IMR-90 (cell line): ENCODE results near the gene GREB1L. TPM values are rescaled to one million over a fixed set of nuclear protein-coding genes. Genes with fewer than 3 reads are reported as not detected.

ENCODE experiments used
- ATAC-seq: fragments of 200-7000 bp; cut with Tn5 transposase; 2 replicates; pipeline ENCODE4 v1.9.1; 2020; ENCODE audit warnings: low read depth, mild to moderate bottlenecking, moderate library complexity
- BruUV-seq: library from RNA; stranded (reverse); fragments of 400-500 nt; replicated peaks from 2 replicates; lab custom pipeline; 2021; lab: Mats Ljungman, UMichigan
- CTCF ChIA-PET: fragments of 300-600 bp; formaldehyde crosslinking; extraction: SDS; loops from one replicate; lab custom pipeline; 2021; ENCODE audit warnings: antibody characterized with exemption; lab: Yijun Ruan, JAX
- POLR2A ChIA-PET: fragments of 300-600 bp; sonication (Branson Sonifier 250); formaldehyde crosslinking; loops from one replicate; lab custom pipeline; 2022; ENCODE audit warnings: antibody characterized with exemption; ENCODE audit not compliant: unreplicated experiment; lab: Charles Lee
- DNase-seq: peaks from one replicate; pipeline ENCODE4 v3.0.0; 2013
- H2AFZ ChIP-seq: replicated peaks from 2 replicates; pipeline ENCODE3; 2013; ENCODE audit warnings: low read length, mild to moderate bottlenecking; ENCODE audit not compliant: poor library complexity
- H2AK5ac ChIP-seq: 2 replicates; pipeline ENCODE4 v1.6.1; 2013; ENCODE audit warnings: low read depth, low read length, inconsistent platforms
- H2AK9ac ChIP-seq: replicated peaks from 2 replicates; pipeline ENCODE3; 2013; ENCODE audit warnings: mild to moderate bottlenecking, low read depth, low read length, moderate library complexity; ENCODE audit not compliant: poor library complexity
- H2BK120ac ChIP-seq: 2 replicates; pipeline ENCODE4 v1.6.1; 2013; ENCODE audit warnings: low read depth, low read length, inconsistent platforms
- H2BK15ac ChIP-seq: 3 replicates; pipeline ENCODE4 v1.6.1; 2013; ENCODE audit warnings: low read depth, low read length, inconsistent platforms
- H2BK20ac ChIP-seq: 2 replicates; pipeline ENCODE4 v1.6.1; 2013; ENCODE audit warnings: low read depth, mild to moderate bottlenecking, inconsistent platforms, low read length, moderate library complexity
- H2BK5ac ChIP-seq: 2 replicates; pipeline ENCODE4 v1.6.1; 2013; ENCODE audit warnings: mild to moderate bottlenecking, low read depth, low read length, inconsistent platforms; ENCODE audit not compliant: poor library complexity, severe bottlenecking
- H3K14ac ChIP-seq: replicated peaks from 2 replicates; pipeline ENCODE4 v1.6.1; 2013; ENCODE audit warnings: low read depth, low read length, inconsistent platforms
- H3K18ac ChIP-seq: 2 replicates; pipeline ENCODE4 v1.6.1; 2013; ENCODE audit warnings: low read depth, low read length, control low read depth
- H3K23ac ChIP-seq: 2 replicates; pipeline ENCODE4 v1.6.1; 2013; ENCODE audit warnings: low read depth, low read length, inconsistent platforms
- H3K27ac ChIP-seq: 2 replicates; pipeline ENCODE4 v1.5.1; 2013; ENCODE audit warnings: mild to moderate bottlenecking, control low read depth, low read length; ENCODE audit not compliant: insufficient read depth
- H3K27me3 ChIP-seq: 2 replicates; pipeline ENCODE4 v1.6.1; 2013; ENCODE audit warnings: low read length; ENCODE audit not compliant: control insufficient read depth, insufficient read depth
- H3K36me3 ChIP-seq: 2 replicates; pipeline ENCODE4 v1.6.1; 2013; ENCODE audit warnings: low read length, mixed read lengths; ENCODE audit not compliant: control insufficient read depth, insufficient read depth
- H3K4ac ChIP-seq: 2 replicates; pipeline ENCODE4 v1.6.1; 2013; ENCODE audit warnings: low read depth, low read length, inconsistent platforms
- H3K4me1 ChIP-seq: 2 replicates; pipeline ENCODE4 v1.6.1; 2013; ENCODE audit warnings: low read length, mixed read lengths; ENCODE audit not compliant: control insufficient read depth, insufficient read depth
- H3K4me2 ChIP-seq: 2 replicates; pipeline ENCODE4 v1.6.1; 2013; ENCODE audit warnings: low read depth, mild to moderate bottlenecking, control low read depth, low read length, moderate library complexity
- H3K4me3 ChIP-seq: 2 replicates; pipeline ENCODE4 v1.5.1; 2013; ENCODE audit warnings: low read depth, mild to moderate bottlenecking, control low read depth, low read length, moderate library complexity; ENCODE audit not compliant: insufficient read depth
- H3K56ac ChIP-seq: 2 replicates; pipeline ENCODE4 v1.6.1; 2013; ENCODE audit warnings: low read length, inconsistent platforms; ENCODE audit not compliant: insufficient read depth; ENCODE audit errors: extremely low read depth
- H3K79me1 ChIP-seq, 2 experiments: 2 replicates each; pipeline ENCODE4 v1.6.1; 2013; ENCODE audit warnings: low read length in 2 of 2, inconsistent platforms in 1 of 2, low read depth in 1 of 2
- H3K9ac ChIP-seq: 2 replicates; pipeline ENCODE4 v1.6.1; 2013; ENCODE audit warnings: low read depth, low read length, control low read depth
- H3K9me1 ChIP-seq: 2 replicates; pipeline ENCODE4 v1.6.1; 2013; ENCODE audit warnings: low read length, inconsistent platforms; ENCODE audit not compliant: insufficient read depth
- H3K9me3 ChIP-seq: 2 replicates; pipeline ENCODE4 v1.6.1; 2013; ENCODE audit warnings: low read length; ENCODE audit not compliant: control insufficient read depth, insufficient read depth
- H4K20me1 ChIP-seq: 2 replicates; pipeline ENCODE4 v1.6.1; 2013; ENCODE audit warnings: low read length, inconsistent platforms; ENCODE audit not compliant: insufficient read depth
- H4K5ac ChIP-seq: 2 replicates; pipeline ENCODE4 v1.6.1; 2013; ENCODE audit warnings: mild to moderate bottlenecking, low read depth, low read length, control low read depth
- H4K8ac ChIP-seq, 2 experiments: 2 replicates each; pipeline ENCODE4 v1.6.1; 2013; ENCODE audit warnings: low read depth in 2 of 2, low read length in 2 of 2, control low read depth in 1 of 2, inconsistent platforms in 1 of 2
- H4K91ac ChIP-seq: 2 replicates; pipeline ENCODE4 v1.6.1; 2013; ENCODE audit warnings: low read depth, low read length, inconsistent platforms; ENCODE audit not compliant: insufficient read depth
- BHLHE40 ChIP-seq: fragments of 150-350 bp; IDR thresholded peaks from 2 replicates; pipeline ENCODE4 v1.6.1; 2016; ENCODE audit warnings: mild to moderate bottlenecking, low read depth, low read length
- CEBPB ChIP-seq: IDR thresholded peaks from 2 replicates; pipeline ENCODE4 v1.6.1; 2012; ENCODE audit warnings: low read depth, low read length, improper control_type of control experiment
- CTCF ChIP-seq: conservative IDR thresholded peaks from 2 replicates; pipeline ENCODE4 v1.5.1; 2012; ENCODE audit warnings: mild to moderate bottlenecking, low read depth, low read length, improper control_type of control experiment
- ELK1 ChIP-seq: fragments of 150-350 bp; IDR thresholded peaks from 2 replicates; pipeline ENCODE4 v1.6.1; 2016; ENCODE audit warnings: low read depth, mild to moderate bottlenecking, low read length, moderate library complexity, borderline replicate concordance
- FOS ChIP-seq: fragments of 150-350 bp; IDR thresholded peaks from 2 replicates; pipeline ENCODE4 v1.6.1; 2016; ENCODE audit warnings: low read depth, low read length
- MXI1 ChIP-seq: IDR thresholded peaks from 2 replicates; pipeline ENCODE4 v1.6.1; 2012; ENCODE audit warnings: low read depth, mild to moderate bottlenecking, low read length, moderate library complexity, borderline replicate concordance
- NFE2L2 ChIP-seq: fragments of 150-350 bp; IDR thresholded peaks from 2 replicates; pipeline ENCODE4 v1.6.1; 2016; ENCODE audit warnings: low read depth, mild to moderate bottlenecking, low read length
- POLR2A ChIP-seq: IDR thresholded peaks from 2 replicates; pipeline ENCODE4 v1.6.1; 2012; ENCODE audit warnings: mild to moderate bottlenecking, low read depth, low read length
- RCOR1 ChIP-seq: IDR thresholded peaks from 2 replicates; pipeline ENCODE4 v1.6.1; 2012; ENCODE audit warnings: mild to moderate bottlenecking, low read length, improper control_type of control experiment; ENCODE audit not compliant: insufficient replicate concordance
- RFX5 ChIP-seq: IDR thresholded peaks from 2 replicates; pipeline ENCODE4 v1.8.0; 2012; ENCODE audit warnings: low read depth, mild to moderate bottlenecking, low read length, moderate library complexity
- USF2 ChIP-seq: fragments of 150-350 bp; IDR thresholded peaks from 2 replicates; pipeline ENCODE4 v1.6.1; 2017; ENCODE audit warnings: mild to moderate bottlenecking, antibody characterized with exemption, low read length, low read depth
- WGBS, 2 experiments: methylation state at CpG; one replicate each; pipeline versions ENCODE4 v1.1.5 to v1.1.7; 2013; ENCODE audit warnings: missing lambda C conversion rate in 2 of 2; ENCODE audit not compliant: insufficient read length in 1 of 2; ENCODE audit errors: extremely low coverage in 2 of 2; 5-methylcytosine and 5-hydroxymethylcytosine counted together
- dilution Hi-C: fragments of 300-500 bp; cut with HindIII; formaldehyde crosslinking; loops from one replicate; pipeline ENCODE4 v1.14.3; 2018; ENCODE audit warnings: low sequenced_read_pairs; ENCODE audit not compliant: unreplicated experiment
- in situ Hi-C: fragments of 300-500 bp; cut with MboI; formaldehyde crosslinking; loops from 3 replicates; pipeline ENCODE4 v1.14.3; 2019; ENCODE audit warnings: low sequenced_read_pairs, inconsistent platforms, mixed read lengths
- intact Hi-C: fragments of 100-400 bp; cut with micrococcal nuclease; formaldehyde crosslinking; loops from 2 replicates; pipeline ENCODE4 v1.10.0; 2022
- polyA plus RNA-seq, 3 experiments: library from polyadenylated mRNA; depleted of rRNA; stranded (reverse); fragments of >200 nt; gene quantifications; 2 replicates each; pipeline ENCODE4 v1.2.3, GENCODE V29; 2012; ENCODE audit warnings: low replicate concordance in 1 of 3
- total RNA-seq: library from RNA; depleted of rRNA; stranded (reverse); fragments of >200 nt; gene quantifications from 2 replicates; pipeline ENCODE4 v1.2.3, GENCODE V29; 2012

GREB1L gene
- total and polyA plus RNA-seq, 2 of the 4 experiments (the other 2 are of a cell fraction): under 0.01 to 0.02 TPM

- Histone ChIP-seq H3K23ac (no peak overlapping the region), H3K79me1 (peaks cover 0 to 9% of the 10 kb centered on the region in 2 experiments; a peak in 2 of 4 replicates), H3K4me2 (no peak overlapping the region), H3K4ac (no peak overlapping the region), H3K14ac (no peak overlapping the region), H3K18ac (no peak overlapping the region), H2BK15ac (no peak overlapping the region), H3K9me1 (0 out of 2 replicates have a peak, but pooled peaks cover 3% of the 10 kb centered on the region), H2AFZ (no peak overlapping the region), H3K27ac (no peak overlapping the region), H4K20me1 (no peaks in the 10 kb centered on the region; the same call in 1 of the 2 replicates), H3K4me1 (no peaks in the 10 kb centered on the region), H2AK5ac (no peak overlapping the region), H2BK120ac (no peak overlapping the region), H3K56ac (no peak overlapping the region), H4K91ac (no peak overlapping the region), H2BK5ac (no peak overlapping the region), H3K9ac (no peak overlapping the region), H2BK20ac (no peak overlapping the region), H3K27me3 (no peaks in the 10 kb centered on the region), H3K9me3 (no peaks in the 10 kb centered on the region), H3K4me3 (no peak overlapping the region), H4K8ac (no peak overlapping the region), H2AK9ac (no peak overlapping the region), H4K5ac (no peak overlapping the region), H3K36me3 (peaks cover 18% of the 10 kb centered on the region)
- TF ChIP-seq MXI1 (no peak), FOS (no peak), RFX5 (no peak), RCOR1 (no peak), POLR2A (no peak), CEBPB (no peak), USF2 (no peak), CTCF (no peak), ELK1 (no peak), NFE2L2 (no peak), BHLHE40 (no peak)
- ATAC-seq: no peak
- BruUV-seq: no TSS peak
- no peak for DNase-seq
- POLR2A ChIA-PET: no interaction called here
- dilution Hi-C loops (no loop called here), in situ Hi-C loops (no loop called here), intact Hi-C loops (no loop called here)
- CTCF ChIA-PET: interaction anchor here (0.6 to 0.7 kb wide), 2 partner anchors 13 to 184 kb away, joined by 3 read pairs; no protein-coding TSS in a partner anchor
- no CpG with 5 or more reads among the region's 2 CpGs for WGBS, 2 experiments
Observed at GRCh38 chr18:21548647-21549046, 306.6 kb downstream of the GREB1L start.
